GM18519 (cell line): Measurements from ENCODE around the gene CEBPZOS.
A peak's percentile ranks its signal among the peaks of the same experiment; 100 is the strongest.

Source experiments
- ATAC-seq: cut with Tn5 transposase; IDR thresholded peaks from one replicate; pipeline ENCODE4 v1.9.1; 2021; ENCODE audit warnings: mild to moderate bottlenecking, moderate library complexity; ENCODE audit not compliant: unreplicated experiment, low FRiP score

The CEBPZOS gene

DNA sequence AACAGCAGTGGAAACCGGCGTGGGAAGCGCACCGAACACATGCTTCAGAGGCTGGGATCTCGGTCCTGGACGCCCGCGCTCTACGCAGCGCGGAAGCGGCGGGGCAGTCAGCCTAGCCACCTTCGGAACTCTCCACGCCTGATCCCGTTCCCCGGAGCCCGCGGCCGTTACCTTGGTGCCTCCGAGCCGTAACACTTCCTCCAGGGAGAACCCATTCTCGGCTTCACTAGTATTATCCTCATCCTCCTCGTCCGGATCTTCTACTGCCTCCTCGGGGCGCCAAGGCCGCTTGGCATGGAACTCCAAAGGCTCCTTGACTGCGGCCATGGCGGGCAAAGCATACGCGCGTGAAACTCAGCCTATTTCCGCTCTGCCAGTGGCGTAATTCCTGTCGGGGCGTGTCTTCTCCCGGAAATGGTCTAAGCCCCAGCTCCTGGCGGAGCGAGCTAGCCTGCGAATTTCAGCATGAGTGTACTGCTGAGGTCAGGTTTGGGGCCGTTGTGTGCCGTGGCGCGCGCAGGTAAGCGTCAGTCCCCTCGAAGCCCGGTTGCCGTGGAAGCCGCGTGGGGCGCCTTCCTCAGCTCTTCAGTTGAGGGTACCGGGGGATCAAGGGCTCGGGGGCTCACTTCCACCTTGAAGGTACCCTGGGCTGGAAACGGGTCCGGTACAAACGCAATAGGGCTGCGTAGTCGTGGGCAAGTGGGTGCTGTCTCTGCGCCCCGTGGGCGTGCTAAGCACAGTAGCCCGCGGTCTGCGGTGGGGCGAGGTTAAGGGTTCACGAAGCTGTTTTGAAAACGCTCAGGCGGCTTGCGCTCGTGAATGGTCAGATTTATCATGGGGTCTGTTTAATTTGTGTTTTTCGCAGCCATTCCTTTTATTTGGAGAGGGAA, 35.2 kb downstream of the CEBPZOS start, which contains the start of the genes CEBPZ and NDUFAF7:
CEBPZ (minus strand) TSS at position 356 of the 890 bp plus-strand sequence; CDS start at position 327, 29 bp downstream.
NDUFAF7 (plus strand) TSS at position 418 of the 890 bp plus-strand sequence; CDS start at position 466, 48 bp downstream.
- ATAC-seq, result peak; percentile 89

DNA sequence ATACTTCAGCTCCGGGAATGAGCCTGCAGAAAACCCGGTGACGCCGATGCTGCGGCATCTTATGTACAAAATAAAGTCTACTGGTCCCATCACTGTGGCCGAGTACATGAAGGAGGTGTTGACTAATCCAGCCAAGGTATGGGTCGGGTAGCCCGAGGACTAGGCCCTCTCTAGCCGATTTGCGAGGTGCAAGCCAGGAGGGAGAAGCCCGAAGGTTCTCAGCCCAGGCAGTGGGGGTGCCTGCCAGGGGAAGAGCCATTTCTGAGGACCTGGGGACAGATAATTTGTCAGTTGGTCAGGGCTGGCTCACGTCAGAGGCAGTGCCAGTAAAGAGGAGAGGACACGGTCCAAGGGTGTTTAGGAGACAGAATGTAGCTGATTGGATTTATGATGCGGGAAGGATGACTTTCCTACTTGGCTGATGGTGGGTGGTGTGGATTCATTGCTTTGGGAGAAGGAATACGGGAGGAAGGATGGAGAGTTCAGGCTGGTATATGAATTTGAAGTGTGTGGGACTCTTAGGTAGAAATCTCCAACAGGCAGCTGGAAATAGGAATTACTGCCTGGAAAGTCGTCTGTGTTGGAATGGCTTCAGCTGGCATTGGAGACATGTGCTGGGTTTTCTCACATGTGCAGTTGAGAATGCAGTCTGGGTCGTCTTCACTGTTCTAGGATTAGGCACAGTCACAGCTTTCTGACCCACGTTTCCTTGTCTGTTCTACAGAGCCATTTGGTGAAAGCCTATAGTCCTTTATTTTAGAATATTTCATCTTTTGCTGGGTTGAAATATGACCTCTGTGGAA, 36.0 kb downstream of the CEBPZOS start:
- ATAC-seq, result no peak

DNA sequence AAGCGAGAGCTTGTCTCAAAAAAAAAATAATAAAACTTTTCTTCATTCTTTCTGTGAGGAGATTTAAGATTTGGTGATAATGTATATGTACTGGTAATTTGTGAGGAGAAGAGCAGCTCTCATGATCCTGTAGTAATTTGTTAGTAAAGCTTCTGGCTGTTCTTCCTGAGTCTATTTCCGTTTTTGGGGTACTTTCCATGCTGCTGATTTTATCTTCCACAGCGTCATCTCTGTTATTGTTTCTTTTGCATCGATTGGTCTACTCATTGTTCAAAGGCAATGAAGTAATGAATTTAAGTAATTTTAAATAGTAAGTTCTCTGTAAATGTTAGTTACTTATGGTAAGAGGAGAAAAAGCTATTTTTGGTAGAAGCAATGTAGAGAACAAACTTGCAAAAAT, 47.1 kb downstream of the CEBPZOS start:
- no peak for ATAC-seq

DNA sequence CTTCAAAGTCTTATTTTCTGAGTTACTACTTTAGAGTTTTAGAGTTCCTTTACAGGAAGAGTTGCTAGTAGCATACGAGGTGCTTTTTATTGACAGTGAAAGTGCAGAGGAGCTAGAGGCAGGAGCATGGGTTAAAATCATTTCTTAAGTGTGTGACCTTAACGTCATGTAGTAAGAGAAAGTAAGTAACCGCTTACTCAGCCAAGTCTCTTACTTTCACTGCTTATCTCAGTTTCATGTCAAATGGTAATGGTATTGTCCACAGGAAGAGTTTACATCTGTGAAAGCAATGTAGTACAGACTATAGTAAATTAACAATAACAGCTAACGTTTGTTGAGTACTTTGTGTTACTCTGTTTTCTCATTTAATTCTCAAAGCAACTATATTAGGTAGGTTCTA, 47.7 kb downstream of the CEBPZOS start:
- peak; percentile 97 for ATAC-seq

DNA sequence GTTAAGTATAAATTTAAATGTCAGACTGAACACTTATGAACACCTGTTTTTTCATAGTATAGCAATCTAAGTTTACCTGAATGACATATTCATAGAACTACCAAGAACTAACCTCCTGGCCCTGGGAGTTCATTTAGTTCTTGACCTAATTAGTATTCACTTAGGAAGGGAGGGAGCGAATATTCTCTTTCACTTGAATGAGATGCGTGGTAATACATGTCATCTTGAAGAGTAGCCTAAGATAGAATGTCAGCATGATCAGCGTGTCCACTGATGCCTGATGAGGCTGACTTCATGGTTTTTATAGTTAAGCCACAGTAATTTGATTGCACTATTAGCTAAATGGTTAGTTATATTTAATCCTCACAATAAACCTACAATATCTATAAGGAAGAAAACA, 48.5 kb downstream of the CEBPZOS start:
- no peak for ATAC-seq

DNA sequence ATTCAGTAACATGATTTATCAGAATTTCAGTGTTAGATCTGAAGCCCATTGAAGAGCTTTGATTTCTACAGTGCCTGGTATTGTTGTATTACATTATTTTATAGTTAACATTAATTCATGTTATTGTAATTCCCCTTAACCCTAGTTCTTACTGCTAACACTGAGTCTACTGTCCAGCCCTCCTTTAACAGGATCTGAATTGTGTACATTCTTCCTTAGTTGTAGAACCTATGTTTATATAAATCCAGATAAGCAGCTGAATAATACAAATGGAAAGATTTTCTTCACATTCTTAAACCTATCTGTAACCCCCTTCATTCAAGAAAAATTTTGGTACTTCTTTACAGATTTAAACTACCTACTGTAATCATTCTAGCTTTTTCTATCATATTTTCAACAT, 49.9 kb downstream of the CEBPZOS start:
- no peak for ATAC-seq

DNA sequence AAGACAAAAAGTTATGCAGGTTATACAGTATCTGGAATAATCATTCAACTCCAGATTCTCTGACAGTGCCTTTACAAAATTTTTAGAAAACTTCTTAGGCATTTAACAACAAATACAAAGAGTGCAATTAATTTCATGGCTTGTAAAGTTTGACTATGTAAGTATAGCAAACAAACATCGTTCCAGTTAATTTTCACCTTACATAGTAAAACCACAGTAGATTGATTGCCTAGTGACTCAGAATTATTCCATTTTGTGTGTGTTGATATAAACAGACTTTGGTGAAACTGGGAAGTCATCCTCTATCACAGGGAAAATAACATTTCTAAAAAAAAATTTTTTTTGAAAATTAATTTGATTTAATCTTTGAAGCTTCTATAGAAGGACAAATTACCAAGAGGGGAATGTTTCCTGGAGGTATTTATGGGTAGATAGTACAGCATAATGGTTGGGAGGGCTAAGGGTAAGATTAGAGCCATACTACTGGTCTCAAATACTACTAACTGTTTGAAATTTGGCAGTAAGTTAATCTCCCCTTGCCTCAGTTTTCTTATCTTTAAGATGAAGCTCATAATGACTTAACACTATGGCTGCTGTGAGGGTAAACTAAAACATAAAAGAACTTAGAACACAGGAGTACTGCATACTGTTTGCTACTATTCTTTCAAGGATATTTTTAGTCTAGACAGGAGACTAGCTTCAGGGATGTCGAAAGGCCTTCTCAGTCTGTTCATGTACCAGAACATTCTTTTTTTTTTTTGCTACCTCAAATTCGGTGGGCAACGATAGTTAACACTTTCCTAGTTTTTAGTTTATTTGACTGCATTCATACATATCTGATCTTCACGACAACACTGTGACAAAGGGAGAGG, 54.8 kb downstream of the CEBPZOS start:
- no peak for ATAC-seq
